Peyer's patch (tissue), 4 donors: ENCODE measurements around the gene VGLL4.

ENCODE experiments used
- POLR2A ChIP-seq, 2 donors: fragments of 450-650 bp; IDR thresholded peaks; one replicate each; pipeline ENCODE4 v1.5.1; 2017; ENCODE audit warnings: antibody characterized with exemption in 2 of 2, mild to moderate bottlenecking in 2 of 2, moderate library complexity in 2 of 2
- TF ChIP-seq, protein P1 (sequence below), 6 experiments: fragments of 450-650 bp in 4 of 6; fragments of 200-600 bp in 2 of 6; sonication (generic) in 1 of 6; IDR thresholded peaks; one replicate each; pipeline ENCODE4 v1.5.1; 2017 to 2019; ENCODE audit warnings: antibody characterized with exemption in 6 of 6, mild to moderate bottlenecking in 3 of 6, moderate library complexity in 1 of 6

DNA sequence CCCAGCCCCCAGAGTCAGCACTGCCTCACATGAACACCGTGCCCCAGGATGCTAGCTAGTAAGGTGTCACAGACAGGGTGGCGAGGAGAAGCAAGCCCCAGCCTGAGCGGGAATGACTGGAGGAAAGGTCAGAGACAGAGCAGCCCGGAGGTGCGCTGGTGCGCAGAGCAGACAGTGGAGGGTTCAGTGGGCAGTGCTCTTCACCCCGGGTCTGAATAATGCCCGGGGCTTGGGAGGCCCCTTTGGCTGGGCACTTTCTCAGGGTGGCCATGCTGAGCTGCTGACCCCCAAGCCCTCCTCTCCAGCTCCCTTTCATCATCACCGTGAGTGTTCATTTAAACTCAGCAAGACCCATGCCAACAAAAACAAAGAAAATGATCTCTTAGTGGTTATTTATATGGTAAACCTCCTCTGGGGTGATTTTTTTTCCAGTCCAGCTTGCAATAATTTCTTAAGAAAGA lies 110.8 kb downstream of the VGLL4 start:
- TF ChIP-seq, protein P1, sequence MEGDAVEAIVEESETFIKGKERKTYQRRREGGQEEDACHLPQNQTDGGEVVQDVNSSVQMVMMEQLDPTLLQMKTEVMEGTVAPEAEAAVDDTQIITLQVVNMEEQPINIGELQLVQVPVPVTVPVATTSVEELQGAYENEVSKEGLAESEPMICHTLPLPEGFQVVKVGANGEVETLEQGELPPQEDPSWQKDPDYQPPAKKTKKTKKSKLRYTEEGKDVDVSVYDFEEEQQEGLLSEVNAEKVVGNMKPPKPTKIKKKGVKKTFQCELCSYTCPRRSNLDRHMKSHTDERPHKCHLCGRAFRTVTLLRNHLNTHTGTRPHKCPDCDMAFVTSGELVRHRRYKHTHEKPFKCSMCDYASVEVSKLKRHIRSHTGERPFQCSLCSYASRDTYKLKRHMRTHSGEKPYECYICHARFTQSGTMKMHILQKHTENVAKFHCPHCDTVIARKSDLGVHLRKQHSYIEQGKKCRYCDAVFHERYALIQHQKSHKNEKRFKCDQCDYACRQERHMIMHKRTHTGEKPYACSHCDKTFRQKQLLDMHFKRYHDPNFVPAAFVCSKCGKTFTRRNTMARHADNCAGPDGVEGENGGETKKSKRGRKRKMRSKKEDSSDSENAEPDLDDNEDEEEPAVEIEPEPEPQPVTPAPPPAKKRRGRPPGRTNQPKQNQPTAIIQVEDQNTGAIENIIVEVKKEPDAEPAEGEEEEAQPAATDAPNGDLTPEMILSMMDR (IDR thresholded peaks at IDR 0.05): no peak
- no peak for TF ChIP-seq POLR2A (IDR thresholded peaks at IDR 0.05)
